SK-N-SH treated with all-trans-retinoic acid at 6 μM for 48 hours (cell line): Measurements from ENCODE around the gene FUBP3.

ENCODE experiments used
- BACH2 ChIP-seq: fragments of 250-450 bp; sonication (Bioruptor Pico); IDR thresholded peaks from 2 replicates; pipeline ENCODE4 v1.9.0; 2021; ENCODE audit warnings: mild to moderate bottlenecking, borderline replicate concordance
- OSR1 ChIP-seq: fragments of 250-450 bp; sonication (Bioruptor Pico); IDR thresholded peaks from 2 replicates; pipeline ENCODE4 v1.8.0; 2022; ENCODE audit warnings: moderate library complexity, mild to moderate bottlenecking, inconsistent platforms
- PATZ1 ChIP-seq: fragments of 250-450 bp; sonication (Bioruptor Pico); IDR thresholded peaks from 2 replicates; pipeline ENCODE4 v1.8.0; 2020; ENCODE audit warnings: mild to moderate bottlenecking, moderate library complexity, borderline replicate concordance
- ZNF565 ChIP-seq: fragments of 450-650 bp; formaldehyde crosslinking; conservative IDR thresholded peaks from 2 replicates; pipeline ENCODE4 v1.5.0; 2020; ENCODE audit warnings: low read depth, mild to moderate bottlenecking, moderate library complexity
- ZNF70 ChIP-seq: fragments of 450-650 bp; formaldehyde crosslinking; IDR thresholded peaks from 2 replicates; pipeline ENCODE4 v1.5.0; 2020; ENCODE audit warnings: mild to moderate bottlenecking, moderate library complexity

GRCh38 chr9:130557077-130557468, 22.3 kb upstream of the FUBP3 start:
- TF ChIP-seq PATZ1 (CRISPR knock-in tag): no peak
- TF ChIP-seq ZNF70: no peak
- TF ChIP-seq ZNF565 (CRISPR knock-in tag): no peak
- no peak for TF ChIP-seq OSR1 (CRISPR knock-in tag)
- TF ChIP-seq BACH2 (CRISPR knock-in tag): no peak
